ENCODE measurements around the gene PDGFD.

The PDGFD gene

GRCh38 chr11:103967985-103968384, 196.0 kb downstream of the PDGFD start:
- H3K4me1 Mint-ChIP-seq = no peaks in the 10 kb centered on the region
- ATAC-seq = no peak
- no peak for DNase-seq
- no peaks in the 10 kb centered on the region for H3K9me3 Mint-ChIP-seq
- H3K27me3 Mint-ChIP-seq = no peaks in the 10 kb centered on the region
- H3K27ac Mint-ChIP-seq = no peak overlapping the region
- no peaks in the 10 kb centered on the region for H3K36me3 Mint-ChIP-seq (ENCODE audit: low read depth)
- no peak overlapping the region for H3K4me3 Mint-ChIP-seq

DNA sequence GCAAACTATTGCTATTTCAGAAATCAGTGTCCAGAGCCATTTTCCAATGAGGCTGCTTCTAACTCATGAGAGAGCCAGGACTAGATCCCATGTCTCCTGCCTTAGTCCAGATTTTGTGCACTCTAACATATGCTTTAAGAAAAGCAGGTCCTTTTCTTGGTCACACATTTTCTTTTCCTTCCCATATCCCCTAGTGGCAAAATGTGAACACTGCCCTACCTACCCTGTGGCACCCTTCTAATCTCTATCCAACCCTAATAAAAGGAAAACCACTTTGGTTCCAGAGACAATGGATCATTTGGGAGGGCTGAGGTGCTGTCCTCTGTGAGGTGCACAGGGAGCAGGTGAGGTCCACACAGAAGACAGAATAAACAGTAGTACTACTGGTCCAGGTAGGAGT, 199.6 kb downstream of the PDGFD start:
- H3K4me1 Mint-ChIP-seq = peaks cover 3% of the 10 kb centered on the region

GRCh38 chr11:103963648-103964047, 200.3 kb downstream of the PDGFD start:
- Mint-ChIP-seq H3K4me3 (no peak overlapping the region), H3K36me3 (ENCODE audit: low read depth) (no peaks in the 10 kb centered on the region), H3K27ac (no peak overlapping the region), H3K9me3 (no peaks in the 10 kb centered on the region), H3K27me3 (no peaks in the 10 kb centered on the region), H3K4me1 (peaks cover 9% of the 10 kb centered on the region)
- ATAC-seq (no peak), DNase-seq (no peak)

More for the DNA sequence above, 199.6 kb downstream of the PDGFD start:
- Mint-ChIP-seq H3K4me3 (no peak overlapping the region), H3K36me3 (ENCODE audit: low read depth) (no peaks in the 10 kb centered on the region), H3K27ac (no peak overlapping the region), H3K9me3 (no peaks in the 10 kb centered on the region), H3K27me3 (no peaks in the 10 kb centered on the region)
- ATAC-seq (no peak), DNase-seq (no peak)

DNA sequence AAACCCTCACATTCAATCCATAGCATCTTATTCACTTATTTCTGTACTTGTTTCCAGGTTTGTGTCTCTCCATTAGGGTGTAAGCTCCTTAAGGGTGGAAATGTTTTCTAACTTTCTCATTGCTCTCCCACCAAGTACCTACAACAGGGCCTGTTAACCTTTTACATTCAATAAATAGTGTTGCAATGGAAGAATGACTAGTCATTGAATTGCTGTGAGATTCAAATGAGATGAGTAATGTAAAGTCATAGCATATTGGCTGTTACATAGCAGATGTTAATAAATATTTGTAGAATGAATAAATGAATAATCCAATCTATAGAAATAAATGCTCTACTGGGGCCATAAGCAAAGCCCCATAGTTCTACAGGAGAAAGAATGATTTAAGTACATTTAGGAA, 202.9 kb downstream of the PDGFD start:
- ATAC-seq (no peak), DNase-seq (no peak)
- Mint-ChIP-seq H3K27me3 (no peaks in the 10 kb centered on the region), H3K4me3 (no peak overlapping the region), H3K9me3 (no peaks in the 10 kb centered on the region), H3K27ac (no peak overlapping the region), H3K4me1 (peaks cover 13% of the 10 kb centered on the region), H3K36me3 (ENCODE audit: low read depth) (no peaks in the 10 kb centered on the region)

DNA sequence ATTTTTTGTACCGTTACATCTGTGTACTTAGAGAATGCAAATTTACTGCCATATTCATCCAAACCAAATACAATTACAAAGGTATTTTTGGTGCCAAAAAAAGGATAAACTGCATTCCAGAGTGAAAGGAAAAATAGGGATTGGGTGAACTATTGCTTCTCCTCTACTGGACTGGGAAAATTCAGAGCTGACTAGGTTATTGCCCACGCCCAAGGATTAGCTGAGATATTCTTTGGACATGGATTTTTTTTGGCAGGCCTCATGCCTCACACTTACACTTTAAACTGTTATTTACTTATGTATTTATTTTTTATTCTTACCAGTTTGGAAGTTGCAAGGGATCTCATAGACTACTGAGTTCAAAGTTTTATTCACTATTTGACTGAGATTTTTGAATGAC, 203.8 kb downstream of the PDGFD start:
- Mint-ChIP-seq H3K27ac (no peak overlapping the region), H3K27me3 (no peaks in the 10 kb centered on the region), H3K4me1 (peaks cover 13% of the 10 kb centered on the region), H3K9me3 (no peaks in the 10 kb centered on the region), H3K4me3 (no peak overlapping the region), H3K36me3 (ENCODE audit: low read depth) (no peaks in the 10 kb centered on the region)
- ATAC-seq (no peak), DNase-seq (no peak)

DNA sequence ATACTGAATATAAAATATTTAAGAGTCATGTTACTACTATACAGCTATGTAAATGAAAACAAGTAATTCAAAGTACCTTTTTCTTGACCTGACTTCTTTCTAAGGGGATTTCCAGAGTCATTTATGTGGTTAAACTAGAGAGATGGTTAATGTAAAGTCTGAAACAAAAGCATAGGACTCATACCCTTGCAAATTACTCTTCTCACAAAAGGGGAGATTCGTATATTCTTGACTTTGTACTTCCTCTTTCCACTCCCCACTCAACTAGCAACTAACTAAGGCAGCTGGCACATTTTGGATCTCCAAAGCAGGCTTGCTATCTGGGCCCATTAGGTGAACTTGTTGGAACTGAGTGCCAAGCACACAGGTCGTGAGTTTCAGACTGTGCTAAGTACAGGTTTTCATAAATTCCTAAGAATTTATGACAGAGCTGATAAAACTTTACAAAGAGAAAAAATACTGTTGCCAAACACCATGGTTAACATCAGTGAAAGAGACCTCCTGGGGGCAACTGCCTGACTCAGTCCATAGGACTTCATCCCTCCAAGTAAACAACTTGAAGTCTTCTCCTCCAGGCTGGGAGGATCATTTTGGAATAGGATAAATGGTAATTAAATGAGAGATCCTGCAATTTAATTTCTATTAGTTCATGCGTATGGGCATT, 204.5 kb downstream of the PDGFD start:
- H3K36me3 Mint-ChIP-seq (ENCODE audit: low read depth) = no peaks in the 10 kb centered on the region
- peaks cover 13% of the 10 kb centered on the region for H3K4me1 Mint-ChIP-seq
- H3K4me3 Mint-ChIP-seq = no peak overlapping the region
- no peak for ATAC-seq
- no peaks in the 10 kb centered on the region for H3K9me3 Mint-ChIP-seq
- no peaks in the 10 kb centered on the region for H3K27me3 Mint-ChIP-seq
- no peak for DNase-seq
- no peak overlapping the region for H3K27ac Mint-ChIP-seq

DNA sequence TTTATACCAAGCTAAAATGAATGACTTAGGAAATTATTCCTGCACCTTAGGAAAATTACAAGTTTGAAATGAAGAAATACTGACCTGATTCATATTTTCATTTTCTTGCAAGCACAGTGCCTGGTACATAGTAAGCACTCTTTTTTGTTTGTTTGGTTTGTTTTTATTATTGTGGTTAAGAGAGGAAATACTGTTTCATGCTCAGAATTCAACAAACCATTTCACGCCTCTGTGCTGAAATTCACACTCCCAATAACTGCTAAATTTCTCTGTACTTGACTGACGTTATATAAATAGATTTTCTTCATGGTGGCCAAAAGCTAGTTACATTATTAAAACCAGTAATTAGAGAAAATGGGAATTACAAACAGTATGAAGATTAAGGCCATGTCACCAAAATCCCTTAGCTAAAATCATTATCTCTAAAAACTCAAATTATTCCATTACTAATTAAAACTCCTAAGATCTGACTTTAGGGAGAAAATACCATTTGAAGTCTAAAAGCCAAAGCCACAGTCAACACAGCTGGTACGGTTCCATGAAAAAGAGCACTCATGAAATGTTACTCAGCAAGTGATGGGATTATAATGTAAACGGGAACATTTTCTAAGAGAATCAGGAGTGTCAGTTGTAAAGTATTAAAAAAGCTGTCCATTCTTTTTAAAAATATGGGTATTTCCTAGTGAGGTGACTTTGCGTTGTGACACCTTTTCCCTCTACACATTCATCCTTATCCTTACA, 205.3 kb downstream of the PDGFD start:
- Mint-ChIP-seq H3K36me3 (ENCODE audit: low read depth) (no peaks in the 10 kb centered on the region), H3K4me1 (peaks cover 13% of the 10 kb centered on the region), H3K9me3 (no peaks in the 10 kb centered on the region), H3K27ac (no peak overlapping the region), H3K4me3 (no peak overlapping the region), H3K27me3 (no peaks in the 10 kb centered on the region)
- DNase-seq = no peak
- no peak for ATAC-seq

DNA sequence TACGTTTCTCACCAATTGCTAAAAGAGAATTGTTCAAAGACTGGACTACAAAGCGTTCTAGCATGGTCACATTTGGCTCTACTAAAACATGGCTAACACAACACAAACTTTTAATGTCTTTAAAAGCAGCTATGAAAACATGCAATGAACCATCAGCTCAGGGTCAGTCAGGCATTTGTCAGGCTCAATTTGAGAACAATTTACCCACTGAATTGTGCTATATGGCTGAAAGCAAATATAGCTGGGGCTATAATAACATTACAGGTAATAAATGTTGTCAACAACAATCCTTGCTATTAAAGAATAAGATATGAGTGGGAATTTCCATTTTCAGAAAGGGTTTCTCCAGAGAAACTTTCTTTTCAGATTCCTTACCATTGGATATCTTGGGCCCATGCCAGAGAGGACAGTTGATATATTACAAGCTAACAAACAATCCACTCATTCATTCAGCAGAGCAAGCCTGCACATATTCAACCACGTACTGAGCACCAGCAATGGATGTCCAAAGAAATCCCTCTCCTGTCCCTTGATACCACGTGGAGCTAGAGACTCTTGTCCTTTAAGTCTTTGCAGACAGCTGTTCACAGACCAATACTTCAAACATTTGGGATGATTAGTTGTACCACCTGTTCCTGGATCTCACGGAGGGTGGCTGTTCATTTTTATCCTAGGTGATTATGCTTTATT, 210.0 kb downstream of the PDGFD start:
- Mint-ChIP-seq H3K4me3 (no peak overlapping the region), H3K9me3 (peaks cover 4% of the 10 kb centered on the region), H3K27me3 (no peaks in the 10 kb centered on the region), H3K4me1 (peaks cover 6% of the 10 kb centered on the region), H3K27ac (no peak overlapping the region), H3K36me3 (ENCODE audit: low read depth) (no peaks in the 10 kb centered on the region)
- ATAC-seq (no peak), DNase-seq (no peak)

GRCh38 chr11:103949781-103950180, 214.2 kb downstream of the PDGFD start:
- Mint-ChIP-seq H3K36me3 (ENCODE audit: low read depth) (no peaks in the 10 kb centered on the region), H3K27ac (no peak overlapping the region), H3K9me3 (peaks cover 4% of the 10 kb centered on the region), H3K27me3 (no peaks in the 10 kb centered on the region), H3K4me3 (no peak overlapping the region), H3K4me1 (no peaks in the 10 kb centered on the region)
- no peak for DNase-seq
- no peak for ATAC-seq

DNA sequence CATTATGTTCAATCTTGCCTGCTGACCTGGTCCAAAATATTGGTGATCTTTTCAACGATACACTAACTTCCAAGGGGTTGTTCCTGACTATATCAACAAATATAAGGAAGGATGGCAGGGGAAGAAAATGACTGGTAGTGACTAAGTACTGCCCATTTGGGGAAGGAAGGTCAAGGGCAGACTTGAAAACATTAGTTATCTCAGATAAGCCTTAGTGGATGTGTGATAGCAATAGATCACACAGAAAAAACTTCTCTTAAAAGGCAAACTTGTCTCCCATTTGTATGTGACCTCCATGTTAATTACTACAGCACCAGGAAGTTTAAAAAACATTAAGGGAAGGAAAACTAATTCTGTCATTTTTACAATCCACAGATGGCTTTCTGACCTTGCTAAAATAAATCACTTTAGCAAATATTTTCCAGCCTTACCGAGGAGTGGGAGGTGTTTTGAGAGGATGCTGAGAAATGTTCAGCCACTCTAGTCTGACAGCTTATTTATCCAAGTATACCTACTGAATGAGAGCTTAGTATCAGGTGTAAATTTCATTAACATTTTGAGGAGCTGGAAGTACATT, 215.7 kb downstream of the PDGFD start:
- H3K4me3 Mint-ChIP-seq = no peak overlapping the region

DNA sequence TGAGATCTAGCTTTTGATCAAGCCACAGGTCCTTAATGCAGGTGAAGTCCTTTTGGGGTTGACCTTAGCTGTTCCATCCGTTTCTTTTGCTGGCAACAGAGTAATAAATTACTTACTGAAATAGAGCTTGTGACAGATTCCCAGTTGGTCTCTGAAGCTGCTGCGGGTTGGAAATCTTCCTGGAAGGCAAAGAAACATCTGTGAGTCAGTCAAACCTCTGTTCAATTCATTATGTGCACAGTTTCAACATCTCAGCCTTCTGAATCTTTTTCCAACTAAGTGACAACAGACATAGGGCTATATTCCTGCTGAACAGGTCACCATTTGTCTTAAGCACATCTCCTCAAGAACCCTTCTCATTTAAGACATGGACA, 216.4 kb downstream of the PDGFD start:
- Mint-ChIP-seq H3K27me3 (no peaks in the 10 kb centered on the region), H3K9me3 (peaks cover 4% of the 10 kb centered on the region), H3K36me3 (ENCODE audit: low read depth) (no peaks in the 10 kb centered on the region), H3K4me1 (no peaks in the 10 kb centered on the region), H3K4me3 (no peak overlapping the region), H3K27ac (no peak overlapping the region)
- ATAC-seq (no peak), DNase-seq (no peak)

More for the DNA sequence above, 215.7 kb downstream of the PDGFD start:
- Mint-ChIP-seq H3K4me1 (no peaks in the 10 kb centered on the region), H3K9me3 (peaks cover 4% of the 10 kb centered on the region), H3K36me3 (ENCODE audit: low read depth) (no peaks in the 10 kb centered on the region), H3K27me3 (no peaks in the 10 kb centered on the region), H3K27ac (no peak overlapping the region)
- DNase-seq (no peak), ATAC-seq (no peak)

GRCh38 chr11:103946793-103947545, 217.0 kb downstream of the PDGFD start:
- DNase-seq = no peak
- Mint-ChIP-seq H3K4me1 (no peaks in the 10 kb centered on the region), H3K27ac (no peak overlapping the region)

DNA sequence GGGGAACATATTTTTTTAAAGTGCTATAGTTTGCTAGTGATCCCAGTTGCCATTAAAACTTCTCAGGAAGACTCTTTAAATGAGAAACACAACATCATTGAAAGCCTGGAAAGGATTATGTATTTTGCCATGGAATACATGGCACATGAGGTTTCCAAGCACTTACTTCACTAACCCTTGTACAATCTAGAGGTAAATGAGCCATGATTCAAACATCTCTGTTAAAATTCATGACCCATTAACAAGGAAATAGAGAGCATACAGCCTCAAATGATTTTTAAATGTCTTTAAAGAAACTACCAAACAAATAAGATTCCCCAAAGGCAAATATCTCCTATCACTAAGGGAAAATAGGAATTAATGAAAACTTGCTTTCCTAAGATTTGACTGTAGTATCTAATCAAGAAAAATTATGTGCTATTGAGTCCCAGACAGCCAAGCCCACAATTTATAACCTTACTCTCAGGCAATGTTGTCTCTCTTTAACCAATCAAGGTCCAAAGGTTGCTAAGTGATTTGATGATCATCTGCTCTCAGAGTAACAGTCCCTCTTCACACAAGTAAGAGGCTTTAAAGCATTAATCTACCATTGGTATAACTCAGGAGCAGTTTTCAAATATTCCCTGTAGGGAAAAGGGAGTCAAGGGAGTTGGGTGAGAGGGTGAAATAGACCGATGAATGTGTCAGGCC, 219.6 kb downstream of the PDGFD start:
- ATAC-seq = no peak
- no peaks in the 10 kb centered on the region for H3K27me3 Mint-ChIP-seq
- no peaks in the 10 kb centered on the region for H3K36me3 Mint-ChIP-seq (ENCODE audit: low read depth)
- no peaks in the 10 kb centered on the region for H3K9me3 Mint-ChIP-seq
- no peaks in the 10 kb centered on the region for H3K4me1 Mint-ChIP-seq
- no peak for DNase-seq
- H3K27ac Mint-ChIP-seq = no peak overlapping the region
- no peak overlapping the region for H3K4me3 Mint-ChIP-seq

More at GRCh38 chr11:103946793-103947545, 217.0 kb downstream of the PDGFD start:
- H3K27me3 Mint-ChIP-seq = no peaks in the 10 kb centered on the region
- H3K36me3 Mint-ChIP-seq (ENCODE audit: low read depth) = no peaks in the 10 kb centered on the region
- H3K4me3 Mint-ChIP-seq = no peak overlapping the region
- H3K9me3 Mint-ChIP-seq = peaks cover 4% of the 10 kb centered on the region
- ATAC-seq = no peak

DNA sequence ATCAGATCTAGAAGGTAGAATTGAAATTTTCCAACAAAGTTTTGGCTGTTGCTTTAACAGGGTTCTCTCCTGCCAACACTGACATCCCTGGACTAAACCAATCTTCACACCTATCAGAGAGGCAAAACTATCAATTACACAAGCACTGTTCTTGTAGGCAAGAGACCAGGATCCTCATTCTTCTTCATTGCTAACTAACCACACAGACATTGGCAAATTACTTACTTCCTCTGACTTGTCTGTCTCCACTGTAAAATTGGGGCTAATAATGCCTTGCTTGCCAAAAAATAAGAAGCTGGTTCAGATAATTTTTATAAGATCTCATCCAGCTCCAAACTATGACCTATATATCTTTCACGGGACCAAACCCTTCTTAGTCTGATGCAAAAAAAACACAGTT, 221.3 kb downstream of the PDGFD start:
- no peak for DNase-seq
- Mint-ChIP-seq H3K9me3 (no peaks in the 10 kb centered on the region), H3K4me1 (no peaks in the 10 kb centered on the region), H3K4me3 (no peak overlapping the region), H3K27me3 (no peaks in the 10 kb centered on the region), H3K27ac (no peak overlapping the region), H3K36me3 (ENCODE audit: low read depth) (no peaks in the 10 kb centered on the region)
- ATAC-seq = no peak

All from activated naive CD8-positive, alpha-beta T cell treated with anti-CD3 and anti-CD28 coated beads, Interleukin-2, amount 50 U/mL, for 24 hours (primary cell).